GM03348 (cell line): ENCODE measurements around the gene FCGR3B.
"Not testable (repeated sequence)": the region's sequence is repeated elsewhere in the genome, so short reads cannot be mapped to it uniquely, and the experiment has no call there.

Experiments used
- DNase-seq: peaks from one replicate; pipeline ENCODE4 v3.0.0; 2012; ENCODE audit warnings: low spot score

The FCGR3B gene

DNA sequence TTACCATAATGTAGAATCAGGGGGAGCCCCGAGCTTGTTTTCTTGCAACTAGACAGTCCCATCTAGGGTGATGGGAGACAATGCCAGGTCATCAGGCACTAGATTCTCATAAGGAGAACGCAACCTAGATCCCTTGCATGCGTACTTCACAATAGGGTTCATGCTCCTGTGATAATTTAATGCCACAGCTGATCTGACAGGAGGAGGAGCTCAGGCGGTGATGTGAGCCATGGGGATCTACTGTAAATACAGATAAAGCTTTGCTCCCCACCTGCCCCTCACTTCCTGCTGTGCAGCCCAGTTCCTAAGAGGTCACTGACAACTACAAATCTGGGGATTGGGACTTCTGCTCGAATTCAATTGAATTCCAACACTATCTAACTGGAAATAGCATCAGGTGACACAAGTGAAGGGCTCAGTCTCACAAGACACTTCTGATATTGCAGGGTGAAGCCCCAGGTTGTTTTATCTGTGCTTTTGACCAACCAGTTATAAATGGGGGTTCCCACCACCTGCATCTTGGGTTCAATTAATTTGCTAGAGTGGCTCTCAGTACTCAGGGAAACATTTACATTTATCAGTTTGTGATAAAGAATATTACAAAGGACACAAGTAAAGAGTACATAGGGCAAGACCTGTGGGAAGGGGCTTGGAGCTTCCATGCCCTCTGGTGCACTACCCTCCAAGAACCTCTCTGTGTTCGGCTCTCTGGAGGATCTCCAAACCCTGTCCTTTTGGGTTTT, 7.4 kb upstream of the FCGR3B start:
- DNase-seq, result not testable (repeated sequence)

- DNase-seq, result not testable (repeated sequence)
Measured at GRCh38 chr1:161636976-161637375, 6.0 kb upstream of the FCGR3B start.

DNA sequence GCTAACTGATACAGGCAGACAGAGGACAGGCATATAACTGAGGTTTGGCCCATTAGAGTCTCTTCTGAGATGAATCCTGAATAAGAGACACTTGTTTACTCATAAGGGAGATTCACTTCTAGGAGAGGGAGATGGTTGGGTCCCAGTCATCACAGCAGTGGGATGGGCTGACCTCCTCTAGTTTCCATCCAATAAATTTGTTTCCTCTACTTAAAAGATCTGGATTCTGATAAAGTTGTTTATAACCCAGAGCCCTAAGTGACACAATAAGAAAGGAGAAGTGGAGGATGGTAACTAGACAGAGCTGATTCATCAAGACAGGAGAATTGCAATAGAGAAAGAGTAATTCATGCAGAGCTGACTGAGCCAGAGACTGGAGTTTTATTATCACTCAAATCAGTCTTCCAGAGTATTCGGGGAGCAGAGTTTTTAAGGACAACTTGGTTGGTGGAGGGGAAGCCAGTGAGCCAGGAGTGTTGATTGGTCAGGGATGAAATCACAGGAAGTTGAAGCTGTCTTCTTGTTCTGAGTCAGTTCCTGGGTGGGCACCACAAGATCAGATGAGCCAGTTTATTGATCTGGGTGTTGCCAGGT, 5.3 kb upstream of the FCGR3B start:
- DNase-seq, result not testable (repeated sequence)

DNA sequence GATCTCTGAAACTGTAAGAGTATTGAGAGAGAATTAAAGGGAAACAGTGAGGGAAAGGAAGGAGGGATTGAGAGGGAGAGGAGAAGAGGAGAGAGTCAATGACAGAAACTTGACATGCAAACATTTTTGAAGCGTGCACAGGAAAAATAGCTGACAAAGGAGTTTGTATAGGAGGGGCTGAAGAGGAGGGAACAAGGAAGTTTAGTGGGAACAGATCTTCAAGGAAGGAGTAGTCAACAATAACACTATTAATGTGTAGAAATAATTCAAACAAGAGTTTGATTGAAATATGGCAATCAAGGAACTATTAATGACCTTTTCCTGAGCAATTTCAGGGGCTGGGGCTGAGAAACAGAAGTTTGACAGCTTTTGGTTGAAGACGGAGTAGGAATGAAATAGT, 4.0 kb upstream of the FCGR3B start:
- not testable (repeated sequence) for DNase-seq

GRCh38 chr1:161630128-161630742, 741 bp downstream of the FCGR3B start:
- not testable (repeated sequence) for DNase-seq

GRCh38 chr1:161626445-161627146, 4.4 kb downstream of the FCGR3B start:
- DNase-seq, result not testable (repeated sequence)

GRCh38 chr1:161624605-161625004, 6.4 kb downstream of the FCGR3B start:
- not testable (repeated sequence) for DNase-seq

DNA sequence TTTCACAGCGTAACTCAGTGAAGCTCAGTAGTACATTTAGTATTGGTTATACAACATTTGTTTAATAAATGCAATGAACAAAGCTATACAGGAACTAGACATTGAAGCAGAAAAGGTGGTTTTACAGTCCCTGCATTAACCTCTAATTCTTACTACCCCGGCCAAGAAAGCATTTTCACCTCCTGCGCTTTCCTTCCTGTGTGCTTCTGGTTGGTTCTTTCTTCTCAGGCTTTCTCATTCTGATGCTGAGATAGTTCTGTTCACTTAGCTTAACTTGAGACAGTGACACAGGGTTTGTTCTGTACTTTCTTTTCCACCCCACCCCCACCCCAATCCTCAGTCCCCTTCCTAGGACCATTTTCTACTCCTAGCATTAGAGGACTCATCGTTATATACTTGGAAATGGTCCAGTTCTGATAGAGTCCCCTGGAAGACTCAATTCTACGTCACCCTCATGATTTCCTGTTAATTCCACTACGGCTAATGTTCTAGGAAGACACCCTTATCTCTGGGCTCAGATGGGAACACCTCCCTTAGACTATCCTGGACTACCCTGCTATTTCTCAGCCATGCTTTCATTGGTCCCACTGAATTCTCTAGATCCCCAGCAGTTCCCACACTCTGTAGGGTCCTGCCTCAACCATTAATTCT, 7.5 kb downstream of the FCGR3B start:
- DNase-seq, result not testable (repeated sequence)

DNA sequence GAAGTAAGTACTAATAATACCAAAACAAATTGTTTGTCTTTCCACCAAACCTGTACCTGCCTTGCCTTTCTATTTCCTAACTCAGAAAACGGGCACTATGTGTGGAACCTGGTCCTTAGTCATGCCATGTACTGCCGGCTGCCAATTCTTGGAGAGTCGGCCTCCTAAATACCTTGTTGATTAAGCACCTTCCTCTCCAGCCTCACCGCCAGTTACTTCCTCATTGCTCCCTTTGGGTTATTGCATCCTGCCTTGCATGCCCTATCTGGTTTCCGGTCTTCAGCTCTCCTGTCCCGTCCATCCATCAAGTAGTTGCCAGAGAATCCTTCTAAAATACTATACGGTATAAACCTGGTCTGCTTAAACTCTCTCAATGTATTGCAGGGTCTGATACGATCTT, 8.9 kb downstream of the FCGR3B start:
- not testable (repeated sequence) for DNase-seq

DNA sequence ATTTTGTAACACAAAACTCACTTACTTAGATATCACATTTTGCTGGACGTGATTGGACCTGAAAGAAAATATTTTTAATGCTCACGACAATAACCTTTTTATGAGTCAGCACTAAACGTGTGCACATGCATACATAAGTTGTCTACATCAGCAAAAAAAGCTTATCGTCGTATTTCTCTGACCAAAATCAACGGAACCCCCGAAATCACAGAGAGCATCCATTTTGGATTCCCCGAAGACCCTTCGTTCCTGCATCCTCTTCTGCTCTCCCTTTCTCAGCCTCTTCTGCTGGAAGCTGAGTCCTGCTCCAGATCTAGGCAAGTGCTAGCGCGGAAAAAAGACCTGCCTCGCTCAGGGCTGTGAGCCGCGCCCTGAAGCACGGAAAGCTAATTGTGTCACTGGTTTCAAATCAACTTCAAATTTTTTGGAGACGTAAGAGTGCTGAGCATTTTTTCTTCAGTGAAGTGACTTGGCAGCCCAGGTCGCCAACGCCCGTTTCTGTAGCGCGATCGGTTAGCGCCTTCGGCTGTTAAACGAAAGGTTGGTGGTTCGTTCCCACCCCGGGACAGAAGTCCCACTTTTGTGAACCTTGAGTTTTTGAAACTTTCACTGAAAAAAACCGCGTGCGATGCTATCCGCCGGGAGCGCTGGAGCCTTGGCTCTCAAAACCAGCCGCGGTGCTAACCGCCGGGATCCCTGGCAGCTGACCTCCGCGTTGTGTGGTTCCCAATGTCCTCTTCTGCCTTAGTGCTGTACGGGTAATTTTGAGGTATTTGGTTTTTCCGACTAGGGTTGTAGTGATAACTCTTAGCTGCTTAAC, 9.6 kb downstream of the FCGR3B start:
- DNase-seq, result peak; percentile 83

DNA sequence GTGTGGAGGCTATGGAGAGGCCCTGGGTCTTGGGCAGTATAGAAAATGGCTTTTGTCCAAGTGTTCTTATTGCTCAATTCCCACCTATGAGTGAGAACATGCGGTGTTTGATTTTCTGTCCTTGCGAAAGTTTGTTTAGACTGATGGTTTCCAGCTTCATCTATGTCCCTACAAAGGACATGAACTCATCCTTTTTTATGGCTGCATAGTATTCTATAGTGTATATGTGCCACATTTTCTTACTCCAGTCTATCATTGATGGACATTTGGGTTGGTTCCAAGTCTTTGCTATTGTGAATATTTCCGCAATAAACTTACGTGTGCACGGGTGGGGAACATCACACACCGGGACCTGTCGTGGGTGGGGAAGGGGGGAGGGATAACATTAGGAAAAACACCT, 10.6 kb downstream of the FCGR3B start:
- DNase-seq, result not testable (repeated sequence)

DNA sequence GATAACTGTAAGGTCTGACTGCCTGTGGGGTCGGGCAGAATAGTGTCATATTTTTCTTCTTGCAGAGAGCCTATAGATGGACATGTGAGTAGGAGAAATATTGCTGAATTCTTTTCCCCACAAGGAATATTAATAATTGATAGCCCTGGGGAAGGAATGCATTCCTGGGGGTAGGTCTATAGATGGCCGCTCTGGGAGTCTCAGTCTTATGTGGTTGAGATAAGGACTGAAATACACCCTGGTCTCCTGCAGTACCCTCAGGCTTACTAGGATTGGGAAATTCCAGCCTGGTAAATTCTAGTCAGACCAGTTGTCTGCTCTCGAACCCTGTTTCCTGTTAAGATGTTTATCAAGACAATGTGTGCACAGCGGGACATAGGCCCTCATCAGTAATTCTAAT, 12.5 kb downstream of the FCGR3B start:
- not testable (repeated sequence) for DNase-seq

- DNase-seq, result not testable (repeated sequence)
Measured at GRCh38 chr1:161616417-161616816, 14.6 kb downstream of the FCGR3B start.

- not testable (repeated sequence) for DNase-seq
Measured at GRCh38 chr1:161613142-161613514, 17.8 kb downstream of the FCGR3B start.

DNA sequence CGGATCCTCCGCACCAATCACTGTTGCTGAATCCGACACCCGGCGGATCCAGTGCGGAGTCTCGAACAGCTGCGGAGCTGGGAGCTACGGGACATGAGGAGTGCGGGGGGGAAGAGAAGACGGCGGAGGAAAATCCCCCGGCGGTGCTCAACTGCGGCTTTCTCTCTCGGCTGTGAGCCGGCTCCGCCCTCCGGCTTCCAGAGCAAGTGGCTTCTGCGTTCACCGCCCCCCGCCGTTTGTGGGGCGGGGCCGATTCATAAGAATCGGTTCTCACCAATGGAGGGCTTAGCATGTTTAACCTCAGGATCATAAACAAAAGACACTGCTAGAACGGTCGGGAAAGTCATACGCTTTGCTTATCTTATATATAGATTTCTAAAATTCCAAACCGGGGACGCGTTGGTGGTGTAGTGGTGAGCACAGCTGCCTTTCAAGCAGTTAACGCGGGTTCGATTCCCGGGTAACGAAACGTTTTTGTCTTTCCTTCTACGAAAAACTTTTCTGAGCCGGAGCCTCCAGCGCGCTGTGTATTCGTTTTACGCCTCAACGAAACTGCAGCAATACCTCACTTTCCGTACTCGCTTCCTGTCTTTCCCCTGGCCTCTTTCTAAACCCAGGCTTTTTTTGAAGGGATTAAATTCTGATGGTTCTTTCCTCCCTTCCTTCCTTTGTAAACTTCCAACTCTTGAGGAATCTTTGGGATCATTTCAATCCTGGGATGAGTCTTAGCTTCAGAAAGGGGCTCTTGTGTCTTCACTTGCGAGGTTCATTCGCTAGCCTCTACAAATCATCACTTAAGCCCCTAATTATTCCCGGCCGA, 18.4 kb downstream of the FCGR3B start:
- DNase-seq, result peak; percentile 91

DNA sequence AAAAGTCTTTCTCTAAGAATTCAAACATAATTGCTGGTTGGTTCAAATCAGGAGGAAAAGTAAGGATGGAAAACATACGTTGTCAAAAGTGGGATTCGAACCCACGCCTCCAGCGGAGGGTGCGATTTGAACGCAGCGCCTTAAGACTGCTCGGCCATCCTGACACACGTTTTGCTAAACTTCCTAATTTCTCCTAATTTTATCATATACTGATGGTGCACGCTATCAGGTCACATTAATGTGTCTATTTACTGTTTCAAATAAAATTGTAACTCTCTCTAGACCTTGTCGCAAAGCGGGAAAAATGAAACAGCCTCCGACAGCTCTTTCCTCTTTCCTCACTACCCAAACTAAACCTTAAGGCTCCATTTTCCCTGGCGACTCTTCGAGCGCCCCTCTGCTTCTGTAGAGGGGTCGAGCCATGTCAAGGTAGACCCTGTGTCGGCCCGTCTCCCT, 19.1 kb downstream of the FCGR3B start:
- DNase-seq, result peak; percentile 46

- not testable (repeated sequence) for DNase-seq
Measured at GRCh38 chr1:161610198-161610597, 20.8 kb downstream of the FCGR3B start.

- not testable (repeated sequence) for DNase-seq
Measured at GRCh38 chr1:161606541-161607336, 24.2 kb downstream of the FCGR3B start.
